ENCODE data around the gene MCHR1. TPM values are rescaled to one million over a fixed set of nuclear protein-coding genes. Genes with fewer than 3 reads are reported as not detected.

The MCHR1 gene
- total and polyA plus RNA-seq, 8 donors = 0.23 to 0.26 TPM; not detected in 6

- no peak for TF ChIP-seq CTCF (IDR thresholded peaks at IDR 0.05)
- H3K9me3 ChIP-seq = no peaks in the 10 kb centered on the region
- FAIRE-seq = no peak
- intact Hi-C loops (cut with DNase I) = no loop called here
- no peak overlapping the region for H3K4me3 ChIP-seq
- no peaks in the 10 kb centered on the region for H3K36me3 ChIP-seq
- H3K27me3 ChIP-seq = no peaks in the 10 kb centered on the region
- DNase-seq = peak in 1 of 6 donors; percentile 30
- H3K4me1 ChIP-seq = peaks cover 0 to 7% (median 5%) of the 10 kb centered on the region in 3 donors
- ATAC-seq = no peak
- 87 to 98% methylated on average over 6 of the region's 6 CpGs for WGBS, 2 donors
- H3K27ac ChIP-seq = no peak overlapping the region
Measured at GRCh38 chr22:40729284-40729683, 50.0 kb downstream of the MCHR1 start.

Other genes starting within 250 kb of the MCHR1 start
- gene MRTFA, start 42.8 kb upstream of the MCHR1 start, total RNA-seq = 10 to 100 TPM; 15.2 to 35.3 (median 24.1) TPM
- 10 to 100 TPM; 13.6 to 24.7 TPM for gene MRTFA, start 42.8 kb upstream of the MCHR1 start, polyA plus RNA-seq
- 1 to 10 TPM; 5.8 to 9.6 (median 8.5) TPM for gene SLC25A17, start 139.9 kb downstream of the MCHR1 start, total RNA-seq
- gene SLC25A17, start 139.9 kb downstream of the MCHR1 start, polyA plus RNA-seq = 10 to 100 TPM in 1 of 2 donors, 1 to 10 TPM in 1; 7.3 to 15.6 TPM
- 100 to 1,000 TPM in 4 of 6 donors, 10 to 100 TPM in 2; 83.7 to 142 (median 107) TPM for gene ST13, start 177.2 kb downstream of the MCHR1 start, total RNA-seq
- gene ST13, start 177.2 kb downstream of the MCHR1 start, polyA plus RNA-seq = 10 to 100 TPM; 30.4 to 83.3 TPM
- 10 to 100 TPM in 3 of 6 donors, 1 to 10 TPM in 3; 8.5 to 13.6 (median 10.0) TPM for gene XPNPEP3, start 177.7 kb downstream of the MCHR1 start, total RNA-seq
- 1 to 10 TPM; 4.0 to 5.1 TPM for gene XPNPEP3, start 177.7 kb downstream of the MCHR1 start, polyA plus RNA-seq
- not detected for gene DNAJB7, start 182.6 kb downstream of the MCHR1 start, total RNA-seq
- gene DNAJB7, start 182.6 kb downstream of the MCHR1 start, polyA plus RNA-seq = under 1 TPM in 1 of 2 donors, not detected in 1; 0.02 TPM